ENCODE results near the gene SERTAD2.

Gene SERTAD2

GRCh38 chr2:64649626-64650025 lies 4.1 kb downstream of the SERTAD2 start:
- peak overlapping the region; percentile 72 for H3K4me3 Mint-ChIP-seq
- no peaks in the 10 kb centered on the region for H3K36me3 Mint-ChIP-seq (ENCODE audit: low read depth)
- no peaks in the 10 kb centered on the region for H3K27me3 Mint-ChIP-seq (ENCODE audit: low read depth, poor library complexity)
- peak; percentile 49 for DNase-seq
- no peaks in the 10 kb centered on the region for H3K9me3 Mint-ChIP-seq
- TF ChIP-seq CTCF (IDR thresholded peaks at IDR 0.05), result no peak
- peaks cover 86% of the 10 kb centered on the region for H3K4me1 Mint-ChIP-seq
- peak overlapping the region; percentile 96 for H3K27ac Mint-ChIP-seq

GRCh38 chr2:64649013-64649484 lies 4.7 kb downstream of the SERTAD2 start:
- Mint-ChIP-seq H3K27ac (no peak overlapping the region), H3K27me3 (ENCODE audit: low read depth, poor library complexity) (no peaks in the 10 kb centered on the region), H3K9me3 (no peaks in the 10 kb centered on the region), H3K4me3 (peak overlapping the region; percentile 31), H3K4me1 (peaks cover 89% of the 10 kb centered on the region), H3K36me3 (ENCODE audit: low read depth) (no peaks in the 10 kb centered on the region)
- TF ChIP-seq CTCF (IDR thresholded peaks at IDR 0.05), result no peak
- no peak for DNase-seq

- no peaks in the 10 kb centered on the region for H3K9me3 Mint-ChIP-seq
- no peaks in the 10 kb centered on the region for H3K27me3 Mint-ChIP-seq (ENCODE audit: low read depth, poor library complexity)
- no peaks in the 10 kb centered on the region for H3K36me3 Mint-ChIP-seq (ENCODE audit: low read depth)
- peak; percentile 98 for TF ChIP-seq CTCF (IDR thresholded peaks at IDR 0.05)
- H3K4me3 Mint-ChIP-seq, result peak overlapping the region; percentile 85
- peaks cover 100% of the 10 kb centered on the region for H3K4me1 Mint-ChIP-seq
- H3K27ac Mint-ChIP-seq, result peak overlapping the region; percentile 69
- peak; percentile 92 for DNase-seq
Measured at GRCh38 chr2:64646007-64646880, 7.5 kb downstream of the SERTAD2 start.

- peak overlapping the region; percentile 85 for H3K4me3 Mint-ChIP-seq
- no peaks in the 10 kb centered on the region for H3K9me3 Mint-ChIP-seq
- peak; percentile 80 for DNase-seq
- peaks cover 100% of the 10 kb centered on the region for H3K4me1 Mint-ChIP-seq
- TF ChIP-seq CTCF (IDR thresholded peaks at IDR 0.05), result no peak
- H3K27ac Mint-ChIP-seq, result peak overlapping the region; percentile 99
- no peaks in the 10 kb centered on the region for H3K36me3 Mint-ChIP-seq (ENCODE audit: low read depth)
- no peaks in the 10 kb centered on the region for H3K27me3 Mint-ChIP-seq (ENCODE audit: low read depth, poor library complexity)
Measured at GRCh38 chr2:64644458-64645382, 9.0 kb downstream of the SERTAD2 start.

- DNase-seq, result no peak
- no peaks in the 10 kb centered on the region for H3K36me3 Mint-ChIP-seq (ENCODE audit: low read depth)
- no peaks in the 10 kb centered on the region for H3K9me3 Mint-ChIP-seq
Measured at GRCh38 chr2:64643838-64644457, 9.8 kb downstream of the SERTAD2 start.

More at GRCh38 chr2:64643838-64644457, 9.8 kb downstream of the SERTAD2 start:
- Mint-ChIP-seq H3K4me3 (peak overlapping the region; percentile 85), H3K27ac (peak overlapping the region; percentile 99), H3K27me3 (ENCODE audit: low read depth, poor library complexity) (no peaks in the 10 kb centered on the region), H3K4me1 (peaks cover 99% of the 10 kb centered on the region)
- no peak for TF ChIP-seq CTCF (IDR thresholded peaks at IDR 0.05)
